PC-9 (cell line): Measurements from ENCODE around the gene CA12. TPM values are rescaled to one million over a fixed set of nuclear protein-coding genes. Genes with fewer than 3 reads are reported as not detected.

ENCODE experiments used
- BruUV-seq: library from RNA; stranded (reverse); fragments of 400-500 nt; replicated peaks from 2 replicates; lab custom pipeline; 2021; lab: Mats Ljungman, UMichigan
- CTCF ChIA-PET: fragments of 300-600 bp; sonication (Branson Sonifier 250); formaldehyde crosslinking; loops from one replicate; lab custom pipeline; 2022; ENCODE audit warnings: antibody characterized with exemption; lab: Charles Lee
- POLR2A ChIA-PET: fragments of 300-600 bp; sonication (Branson Sonifier 250); formaldehyde crosslinking; loops from one replicate; lab custom pipeline; 2022; ENCODE audit warnings: antibody characterized with exemption; ENCODE audit not compliant: unreplicated experiment; lab: Charles Lee
- DNase-seq, 2 experiments: peaks; one replicate each; pipeline versions ENCODE4 v3.0.0 to v3.0.0-alpha.2; 2015 to 2022; ENCODE audit warnings: mixed read lengths in 1 of 2
- H2AFZ ChIP-seq: fragments of 200-600 bp; sonication (generic); 2 replicates; pipeline ENCODE4 v1.8.1; 2017; ENCODE audit warnings: antibody characterized with exemption
- H3F3A ChIP-seq: fragments of 200-600 bp; sonication (generic); 2 replicates; pipeline ENCODE4 v1.8.1; 2017; ENCODE audit warnings: antibody characterized with exemption, mild to moderate bottlenecking, low read depth; ENCODE audit not compliant: insufficient read depth
- H3K27ac ChIP-seq: fragments of 200-600 bp; sonication (generic); 2 replicates; pipeline ENCODE4 v1.6.1; 2016; ENCODE audit warnings: mixed run types
- H3K27me3 ChIP-seq: fragments of 200-600 bp; sonication (generic); 2 replicates; pipeline ENCODE4 v1.6.1; 2016; ENCODE audit warnings: low read depth, mixed run types; ENCODE audit not compliant: insufficient read depth
- H3K36me3 ChIP-seq: fragments of 200-600 bp; sonication (generic); 2 replicates; pipeline ENCODE4 v1.6.1; 2016; ENCODE audit warnings: low read depth, mixed run types
- H3K4me1 ChIP-seq: fragments of 200-600 bp; sonication (generic); replicated peaks from 2 replicates; pipeline ENCODE4 v1.6.1; 2016; ENCODE audit warnings: mixed run types; ENCODE audit not compliant: insufficient read depth
- H3K4me2 ChIP-seq: fragments of 200-600 bp; sonication (generic); 2 replicates; pipeline ENCODE4 v1.6.1; 2017; ENCODE audit warnings: mixed run types
- H3K4me3 ChIP-seq: fragments of 200-600 bp; sonication (generic); 2 replicates; pipeline ENCODE4 v1.6.1; 2016; ENCODE audit warnings: mixed run types
- H3K79me2 ChIP-seq: fragments of 200-600 bp; sonication (generic); 2 replicates; pipeline ENCODE4 v1.6.1; 2017; ENCODE audit warnings: low read depth, mixed run types
- H3K9me2 ChIP-seq: fragments of 200-600 bp; sonication (generic); 2 replicates; pipeline ENCODE4 v1.8.1; 2017; ENCODE audit warnings: mild to moderate bottlenecking; ENCODE audit not compliant: insufficient read depth
- H3K9me3 ChIP-seq: fragments of 200-600 bp; sonication (generic); 2 replicates; pipeline ENCODE4 v1.8.1; 2016; ENCODE audit warnings: low read depth; ENCODE audit not compliant: insufficient read depth
- H4K20me1 ChIP-seq: fragments of 200-600 bp; sonication (generic); 2 replicates; pipeline ENCODE4 v1.8.1; 2017; ENCODE audit not compliant: insufficient read depth
- EZH2 ChIP-seq: fragments of 200-600 bp; sonication (generic); IDR thresholded peaks from 2 replicates; pipeline ENCODE4 v1.8.0; 2017; ENCODE audit warnings: antibody characterized with exemption, low read depth
- intact Hi-C: fragments of 100-400 bp; cut with micrococcal nuclease; formaldehyde crosslinking; loops from one replicate; pipeline ENCODE4 v1.10.0; 2022; ENCODE audit not compliant: unreplicated experiment
- total RNA-seq: library from RNA; stranded (reverse); gene quantifications from 2 replicates; pipeline ENCODE4 v1.2.3, GENCODE V29; 2021
- TF ChIP-seq, protein P1 (sequence below): fragments of 200-600 bp; sonication (generic); conservative IDR thresholded peaks from 2 replicates; pipeline ENCODE4 v1.6.1; 2017; ENCODE audit warnings: mixed run types, antibody characterized with exemption, mild to moderate bottlenecking, moderate library complexity

Gene CA12
- total RNA-seq, 1 experiment from 2014 or later: 4.6 TPM

DNA sequence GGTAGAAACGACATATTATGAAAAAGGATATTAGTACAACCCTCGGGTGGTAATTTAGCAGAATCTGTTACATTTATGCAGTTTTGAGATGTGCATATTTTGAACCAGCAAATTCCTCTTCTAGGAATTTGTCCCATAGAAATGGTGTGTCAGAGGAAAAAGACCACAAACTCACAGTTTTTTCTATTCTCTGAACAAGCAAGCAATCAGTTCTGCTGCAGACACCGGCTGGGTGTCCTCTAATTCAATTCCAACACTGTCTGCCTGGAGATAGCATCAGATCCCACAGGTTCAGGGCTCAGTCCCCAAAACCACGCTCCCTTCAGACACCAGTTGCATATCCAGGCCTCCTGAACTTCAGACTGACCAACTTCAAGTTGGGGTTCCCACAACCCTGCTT, 67.8 kb downstream of the CA12 start:
- no peaks in the 10 kb centered on the region for H3K27me3 ChIP-seq
- H3K79me2 ChIP-seq: no peaks in the 10 kb centered on the region
- no peaks in the 10 kb centered on the region for H3F3A ChIP-seq
- no peaks in the 10 kb centered on the region for H3K4me1 ChIP-seq
- ChIA-PET POLR2A (no interaction called here), CTCF (no interaction called here)
- no peaks in the 10 kb centered on the region for H3K36me3 ChIP-seq
- TF ChIP-seq, protein P1, sequence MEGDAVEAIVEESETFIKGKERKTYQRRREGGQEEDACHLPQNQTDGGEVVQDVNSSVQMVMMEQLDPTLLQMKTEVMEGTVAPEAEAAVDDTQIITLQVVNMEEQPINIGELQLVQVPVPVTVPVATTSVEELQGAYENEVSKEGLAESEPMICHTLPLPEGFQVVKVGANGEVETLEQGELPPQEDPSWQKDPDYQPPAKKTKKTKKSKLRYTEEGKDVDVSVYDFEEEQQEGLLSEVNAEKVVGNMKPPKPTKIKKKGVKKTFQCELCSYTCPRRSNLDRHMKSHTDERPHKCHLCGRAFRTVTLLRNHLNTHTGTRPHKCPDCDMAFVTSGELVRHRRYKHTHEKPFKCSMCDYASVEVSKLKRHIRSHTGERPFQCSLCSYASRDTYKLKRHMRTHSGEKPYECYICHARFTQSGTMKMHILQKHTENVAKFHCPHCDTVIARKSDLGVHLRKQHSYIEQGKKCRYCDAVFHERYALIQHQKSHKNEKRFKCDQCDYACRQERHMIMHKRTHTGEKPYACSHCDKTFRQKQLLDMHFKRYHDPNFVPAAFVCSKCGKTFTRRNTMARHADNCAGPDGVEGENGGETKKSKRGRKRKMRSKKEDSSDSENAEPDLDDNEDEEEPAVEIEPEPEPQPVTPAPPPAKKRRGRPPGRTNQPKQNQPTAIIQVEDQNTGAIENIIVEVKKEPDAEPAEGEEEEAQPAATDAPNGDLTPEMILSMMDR: no peak
- TF ChIP-seq EZH2: no peak
- H2AFZ ChIP-seq: no peak overlapping the region
- H3K4me2 ChIP-seq: no peak overlapping the region
- intact Hi-C loops: no loop called here
- H3K4me3 ChIP-seq: no peak overlapping the region
- no peak overlapping the region for H3K27ac ChIP-seq
- BruUV-seq: no TSS peak
- no peaks in the 10 kb centered on the region for H3K9me3 ChIP-seq
- no peaks in the 10 kb centered on the region; the same call in 1 of the 2 replicates for H4K20me1 ChIP-seq
- DNase-seq: no peak
- H3K9me2 ChIP-seq: no peaks in the 10 kb centered on the region

DNA sequence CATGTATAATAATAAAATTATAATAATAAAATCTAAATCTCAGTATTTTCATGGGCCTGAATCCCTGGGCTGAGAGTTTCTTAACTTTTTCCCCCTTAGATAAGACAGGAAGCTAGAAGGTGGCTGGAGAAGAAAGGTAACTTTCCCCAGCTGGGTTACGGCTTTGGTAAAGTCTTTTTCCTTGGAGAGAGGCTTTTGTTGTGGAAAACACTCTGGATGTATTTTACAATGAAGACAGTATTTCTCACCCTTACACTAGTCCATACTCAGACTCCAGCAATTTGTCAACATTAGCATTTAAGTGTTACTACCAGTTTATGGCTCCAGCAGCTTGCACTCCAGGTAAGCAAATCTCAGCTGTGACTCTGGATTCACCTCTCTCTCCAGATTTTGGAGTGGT, 69.4 kb downstream of the CA12 start:
- Histone ChIP-seq H3K9me2 (no peaks in the 10 kb centered on the region), H4K20me1 (no peaks in the 10 kb centered on the region; the same call in 1 of the 2 replicates), H3K4me1 (no peaks in the 10 kb centered on the region), H3K79me2 (no peaks in the 10 kb centered on the region), H2AFZ (no peak overlapping the region), H3F3A (no peaks in the 10 kb centered on the region), H3K36me3 (no peaks in the 10 kb centered on the region), H3K27me3 (no peaks in the 10 kb centered on the region), H3K4me2 (no peak overlapping the region), H3K9me3 (no peaks in the 10 kb centered on the region), H3K27ac (no peak overlapping the region), H3K4me3 (no peak overlapping the region)
- CTCF ChIA-PET: no interaction called here
- intact Hi-C loops: no loop called here
- DNase-seq: no peak
- POLR2A ChIA-PET: interaction anchor here (0.6 kb wide), 1 partner anchor 12 kb away, joined by 3 read pairs; no protein-coding TSS in a partner anchor
- TF ChIP-seq, protein P1: no peak
- no peak for TF ChIP-seq EZH2
- BruUV-seq: no TSS peak

DNA sequence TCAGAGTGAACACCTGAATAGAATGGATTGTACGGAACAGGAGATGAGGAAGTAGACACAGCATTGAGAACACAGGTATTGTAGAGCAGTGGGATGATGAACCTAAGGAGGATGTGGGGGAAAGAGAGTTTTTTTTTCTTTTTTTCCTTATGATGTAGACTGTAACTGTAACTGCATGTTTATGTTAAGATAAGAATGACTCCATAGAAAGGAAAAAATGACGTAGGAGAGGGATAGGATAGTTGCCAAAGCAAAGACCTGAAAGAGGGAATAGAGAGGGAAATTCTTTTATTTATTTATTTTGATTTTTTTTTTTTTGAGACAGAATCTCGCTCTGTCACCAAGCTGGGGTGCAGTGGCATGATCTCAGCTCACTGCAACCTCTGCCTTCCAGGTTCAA, 71.0 kb downstream of the CA12 start:
- no peak overlapping the region for H3K4me3 ChIP-seq
- TF ChIP-seq EZH2: no peak
- TF ChIP-seq, protein P1: no peak
- H3K27ac ChIP-seq: no peak overlapping the region
- intact Hi-C loops: no loop called here
- H3K36me3 ChIP-seq: no peaks in the 10 kb centered on the region
- H2AFZ ChIP-seq: no peak overlapping the region
- ChIA-PET CTCF (no interaction called here), POLR2A (no interaction called here)
- DNase-seq: no peak
- H3F3A ChIP-seq: no peaks in the 10 kb centered on the region
- no peaks in the 10 kb centered on the region for H3K27me3 ChIP-seq
- H3K9me2 ChIP-seq: no peaks in the 10 kb centered on the region
- no peak overlapping the region for H3K4me2 ChIP-seq
- no peaks in the 10 kb centered on the region for H3K4me1 ChIP-seq
- BruUV-seq: no TSS peak
- H3K9me3 ChIP-seq: no peaks in the 10 kb centered on the region
- no peaks in the 10 kb centered on the region for H3K79me2 ChIP-seq
- H4K20me1 ChIP-seq: no peaks in the 10 kb centered on the region; the same call in 1 of the 2 replicates
